Common myeloid progenitor, CD34-positive (primary cell): ENCODE data around the gene FOXP4.

Experiments
- CTCF ChIA-PET: fragments of 350-600 bp; sonication (Branson Sonifier 250); formaldehyde crosslinking; loops from one replicate; lab custom pipeline; 2021; ENCODE audit warnings: antibody characterized with exemption; lab: Charles Lee
- POLR2A ChIA-PET: fragments of 350-600 bp; sonication (Branson Sonifier 250); formaldehyde crosslinking; loops from one replicate; lab custom pipeline; 2021; ENCODE audit warnings: antibody characterized with exemption; lab: Charles Lee
- DNase-seq, 3 donors: peaks; one replicate each; pipeline versions ENCODE4 v3.0.0 to v3.0.0-alpha.2; 2013
- H3K27ac ChIP-seq, 2 experiments: 1 replicate in 1 of 2; 2 replicates in 1 of 2; pipeline ENCODE4 v1.7.0; 2013; ENCODE audit warnings: inconsistent platforms in 2 of 2, low read length in 2 of 2, mild to moderate bottlenecking in 2 of 2, low read depth in 1 of 2, moderate library complexity in 1 of 2; ENCODE audit not compliant: severe bottlenecking in 2 of 2, insufficient read depth in 1 of 2, poor library complexity in 1 of 2
- H3K27me3 ChIP-seq, 5 experiments: replicated peaks in 2 of 5; 1 replicate in 3 of 5; 2 replicates in 2 of 5; pipeline versions ENCODE4 v1.6.1 to v1.7.0; 2013; ENCODE audit warnings: low read length in 4 of 5, mild to moderate bottlenecking in 2 of 5, moderate library complexity in 2 of 5, inconsistent platforms in 1 of 5; ENCODE audit not compliant: insufficient read depth in 5 of 5, control insufficient read depth in 4 of 5
- H3K36me3 ChIP-seq, 4 experiments: 1 replicate in 2 of 4; 2 replicates in 2 of 4; pipeline versions ENCODE4 v1.6.1 to v1.7.0; 2013; ENCODE audit warnings: low read length in 3 of 4, control low read depth in 1 of 4, mild to moderate bottlenecking in 1 of 4; ENCODE audit not compliant: control insufficient read depth in 4 of 4, insufficient read depth in 4 of 4
- H3K4me1 ChIP-seq, 4 experiments: 1 replicate in 3 of 4; 2 replicates in 1 of 4; pipeline versions ENCODE4 v1.6.1 to v1.7.1; 2013; ENCODE audit warnings: low read length in 3 of 4, mild to moderate bottlenecking in 3 of 4, control low read depth in 1 of 4, inconsistent platforms in 1 of 4, moderate library complexity in 1 of 4; ENCODE audit not compliant: control insufficient read depth in 4 of 4, insufficient read depth in 4 of 4; ENCODE audit errors: control extremely low read depth in 1 of 4
- H3K4me3 ChIP-seq, 7 experiments: 1 replicate in 4 of 7; 2 replicates in 3 of 7; pipeline versions ENCODE4 v1.5.1 to v1.7.0; 2013; ENCODE audit warnings: mild to moderate bottlenecking in 7 of 7, low read length in 6 of 7, moderate library complexity in 6 of 7, inconsistent platforms in 2 of 7, low read depth in 2 of 7, control low read depth in 1 of 7; ENCODE audit not compliant: insufficient read depth in 4 of 7, control insufficient read depth in 1 of 7; ENCODE audit errors: extremely low read depth in 1 of 7
- H3K9me3 ChIP-seq, 5 experiments: 1 replicate in 4 of 5; 2 replicates in 1 of 5; pipeline versions ENCODE4 v1.6.1 to v1.7.1; 2013; ENCODE audit warnings: low read length in 4 of 5, mild to moderate bottlenecking in 2 of 5, inconsistent platforms in 1 of 5, low read depth in 1 of 5, moderate library complexity in 1 of 5; ENCODE audit not compliant: control insufficient read depth in 4 of 5, insufficient read depth in 2 of 5; ENCODE audit errors: control extremely low read depth in 1 of 5
- WGBS: methylation state at CpG from one replicate; pipeline ENCODE4 v1.1.5; 2013; ENCODE audit not compliant: insufficient coverage; 5-methylcytosine and 5-hydroxymethylcytosine counted together

Gene FOXP4

DNA sequence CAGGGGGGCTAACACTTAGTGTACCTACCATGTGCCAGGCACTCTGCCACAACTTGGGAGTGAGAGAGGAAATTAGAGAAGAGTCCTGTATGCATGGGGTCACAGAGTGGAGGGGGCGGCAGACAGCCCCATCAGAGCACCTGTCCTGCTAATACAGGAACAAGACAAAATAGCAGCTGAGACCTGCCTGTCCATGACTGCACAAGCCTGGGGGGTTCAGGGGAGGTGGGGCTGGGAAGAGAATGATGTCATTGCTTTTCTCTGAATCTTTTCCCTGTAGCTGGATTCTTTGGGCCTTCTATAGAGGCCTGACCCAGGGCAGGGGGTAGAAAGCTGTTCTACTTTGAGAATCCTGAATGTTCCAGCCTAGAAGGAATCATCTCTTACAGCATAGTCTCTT, 37.4 kb downstream of the FOXP4 start:
- no peak for DNase-seq
- ChIA-PET CTCF (interaction anchor here (0.8 to 1.9 kb wide), 2 partner anchors 11 to 20 kb away, joined by 3 to 7 read pairs; no protein-coding TSS in a partner anchor), POLR2A (no interaction called here)
- H3K9me3 ChIP-seq = no peaks in the 10 kb centered on the region
- H3K27me3 ChIP-seq = no peaks in the 10 kb centered on the region
- H3K36me3 ChIP-seq = peaks cover 0 to 7% (median 2%) of the 10 kb centered on the region in 4 experiments
- H3K4me3 ChIP-seq = no peak overlapping the region
- 100% methylated on average over 1 of the region's 1 CpG for WGBS
- no peaks in the 10 kb centered on the region for H3K4me1 ChIP-seq
- H3K27ac ChIP-seq = no peak overlapping the region

DNA sequence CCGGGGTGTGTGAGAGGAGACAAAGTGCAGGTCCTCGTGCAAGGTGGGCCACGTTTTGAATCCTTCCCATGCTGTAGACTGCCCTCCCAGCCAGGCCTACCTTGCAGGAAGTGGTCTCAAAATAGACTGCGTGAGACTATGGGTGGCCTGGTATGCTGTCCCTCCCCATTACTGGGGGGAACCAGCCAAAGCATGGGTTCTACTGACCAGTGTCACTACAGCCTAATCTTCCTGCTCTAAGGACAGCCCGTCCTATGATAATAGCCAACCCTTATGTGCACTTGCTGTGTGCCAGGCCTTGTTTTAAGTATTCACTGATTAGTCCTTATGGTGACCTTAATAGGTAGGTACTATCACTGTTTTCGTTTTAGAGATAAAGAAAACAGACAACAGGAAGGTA, 38.0 kb downstream of the FOXP4 start:
- Histone ChIP-seq H3K9me3 (no peaks in the 10 kb centered on the region), H3K27me3 (no peaks in the 10 kb centered on the region), H3K36me3 (peaks cover 0 to 9% (median 3%) of the 10 kb centered on the region in 4 experiments), H3K27ac (no peak overlapping the region), H3K4me3 (no peak overlapping the region), H3K4me1 (no peaks in the 10 kb centered on the region)
- CTCF ChIA-PET = interaction anchor here (1.9 to 2.1 kb wide), 2 partner anchors 10 to 216 kb away, joined by 7 to 8 read pairs; no protein-coding TSS in a partner anchor
- POLR2A ChIA-PET = interaction anchor here (0.6 kb wide), 1 partner anchor 100 kb away, joined by 3 read pairs; no protein-coding TSS in a partner anchor
- DNase-seq = no peak
- WGBS = 97% methylated on average over 5 of the region's 6 CpGs

DNA sequence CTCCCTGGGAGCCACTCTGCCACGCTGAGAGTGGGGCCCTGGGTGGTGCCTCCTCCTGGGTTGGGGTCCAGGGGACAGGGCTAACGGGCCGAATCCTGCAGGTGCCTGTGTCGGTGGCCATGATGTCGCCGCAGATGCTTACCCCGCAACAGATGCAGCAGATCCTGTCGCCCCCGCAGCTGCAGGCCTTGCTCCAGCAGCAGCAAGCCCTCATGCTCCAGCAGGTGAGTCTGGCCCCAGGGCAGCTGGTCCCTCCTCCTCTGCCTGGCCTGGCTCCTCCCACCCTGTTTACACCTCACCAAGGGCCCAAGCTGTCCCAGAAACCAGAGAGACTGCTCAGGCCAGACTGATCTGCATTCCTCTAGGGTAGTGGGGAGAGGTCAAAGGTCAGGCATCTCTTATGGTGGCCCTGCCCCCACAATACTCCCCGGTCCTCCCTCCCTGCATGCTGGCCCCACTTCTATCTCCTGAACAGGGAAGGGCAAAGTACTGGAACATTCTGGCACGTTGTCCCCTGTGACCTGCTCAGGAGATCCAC, 38.6 kb downstream of the FOXP4 start:
- no peak for DNase-seq
- Histone ChIP-seq H3K4me1 (no peaks in the 10 kb centered on the region), H3K36me3 (peaks cover 0 to 11% (median 2%) of the 10 kb centered on the region in 4 experiments), H3K9me3 (no peaks in the 10 kb centered on the region), H3K4me3 (no peak overlapping the region), H3K27ac (no peak overlapping the region), H3K27me3 (no peaks in the 10 kb centered on the region)
- ChIA-PET POLR2A (interaction anchor here (0.6 kb wide), 1 partner anchor 100 kb away, joined by 3 read pairs; no protein-coding TSS in a partner anchor), CTCF (interaction anchor here (1.1 to 2.1 kb wide), 3 partner anchors 11 to 217 kb away, joined by 3 to 8 read pairs (median 4); no protein-coding TSS in a partner anchor)
- WGBS = 91% methylated on average over 11 of the region's 11 CpGs

DNA sequence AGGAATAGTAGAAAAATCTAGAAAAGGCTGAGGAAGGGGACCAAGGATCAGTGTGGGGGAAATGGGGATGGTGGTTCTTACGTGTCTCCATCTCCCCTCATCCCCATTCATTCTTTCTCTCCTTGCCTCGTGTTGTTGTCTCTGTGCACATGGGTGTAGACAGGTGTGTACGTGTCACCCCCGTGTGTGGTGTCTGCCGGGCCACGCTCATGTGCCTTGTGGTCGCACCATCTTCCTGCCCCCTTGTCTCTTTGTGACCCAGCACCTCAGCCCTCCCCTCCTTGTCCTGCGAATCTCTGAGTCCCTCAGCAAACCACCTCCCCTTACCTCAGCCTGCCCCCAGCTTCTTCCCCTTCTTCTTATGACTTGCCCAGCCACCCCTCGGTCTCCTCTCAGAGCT, 39.4 kb downstream of the FOXP4 start:
- no peak for DNase-seq
- no peak overlapping the region for H3K27ac ChIP-seq
- CTCF ChIA-PET = interaction anchor here (1.1 to 2.1 kb wide), 4 partner anchors 11 to 217 kb away, joined by 3 to 8 read pairs (median 4); no protein-coding TSS in a partner anchor
- POLR2A ChIA-PET = no interaction called here
- H3K4me1 ChIP-seq = no peaks in the 10 kb centered on the region
- no peak overlapping the region for H3K4me3 ChIP-seq
- peaks cover 0 to 11% (median 2%) of the 10 kb centered on the region in 4 experiments for H3K36me3 ChIP-seq
- no peaks in the 10 kb centered on the region for H3K9me3 ChIP-seq
- WGBS = 91% methylated on average over 6 of the region's 9 CpGs
- no peaks in the 10 kb centered on the region for H3K27me3 ChIP-seq

DNA sequence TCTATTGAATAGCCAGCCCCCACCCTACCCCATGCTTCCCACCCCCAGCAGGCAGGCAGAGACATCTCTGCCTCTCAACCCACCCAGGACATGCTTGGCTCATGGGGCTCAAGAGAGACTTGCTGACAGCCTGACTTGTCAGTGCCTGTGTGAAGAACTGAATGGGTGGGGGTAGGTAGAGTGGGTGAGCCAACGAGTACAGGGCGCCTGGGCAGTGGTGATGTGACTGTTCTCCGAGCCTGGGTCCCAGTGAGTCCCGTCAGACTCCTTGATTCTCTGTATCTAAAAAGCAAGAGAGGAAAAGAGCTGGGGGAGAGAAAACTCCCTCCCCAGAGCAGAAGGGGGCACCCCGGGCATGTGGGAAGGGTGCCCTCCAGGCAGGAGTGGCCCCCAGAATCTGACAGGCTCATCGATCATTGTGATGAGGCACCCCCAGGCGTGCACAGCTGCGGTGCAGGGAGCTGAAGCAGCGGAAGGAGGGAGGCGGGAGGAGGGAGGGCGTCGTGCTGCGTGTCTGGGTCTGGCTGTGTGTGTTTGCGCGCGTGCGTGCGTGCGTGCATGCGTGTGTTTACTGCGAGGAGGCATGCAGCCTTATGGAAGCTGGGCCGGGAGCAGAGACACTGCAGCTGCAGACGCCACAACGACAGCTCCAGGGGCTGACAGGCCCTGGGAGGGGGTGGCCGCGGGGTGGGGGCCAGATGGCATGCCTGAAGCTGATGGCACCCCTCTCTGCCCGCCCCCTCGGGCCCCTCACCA, 40.2 kb downstream of the FOXP4 start:
- 98% methylated on average over 23 of the region's 28 CpGs for WGBS
- ChIA-PET CTCF (interaction anchor here (1.4 to 2.8 kb wide), 4 partner anchors 16 to 219 kb away, joined by 4 to 15 read pairs (median 6); no protein-coding TSS in a partner anchor), POLR2A (no interaction called here)
- Histone ChIP-seq H3K4me3 (no peak overlapping the region), H3K36me3 (peaks cover 0 to 9% (median 2%) of the 10 kb centered on the region in 4 experiments), H3K4me1 (no peaks in the 10 kb centered on the region), H3K27ac (no peak overlapping the region), H3K9me3 (no peaks in the 10 kb centered on the region), H3K27me3 (no peaks in the 10 kb centered on the region)
- DNase-seq = no peak

DNA sequence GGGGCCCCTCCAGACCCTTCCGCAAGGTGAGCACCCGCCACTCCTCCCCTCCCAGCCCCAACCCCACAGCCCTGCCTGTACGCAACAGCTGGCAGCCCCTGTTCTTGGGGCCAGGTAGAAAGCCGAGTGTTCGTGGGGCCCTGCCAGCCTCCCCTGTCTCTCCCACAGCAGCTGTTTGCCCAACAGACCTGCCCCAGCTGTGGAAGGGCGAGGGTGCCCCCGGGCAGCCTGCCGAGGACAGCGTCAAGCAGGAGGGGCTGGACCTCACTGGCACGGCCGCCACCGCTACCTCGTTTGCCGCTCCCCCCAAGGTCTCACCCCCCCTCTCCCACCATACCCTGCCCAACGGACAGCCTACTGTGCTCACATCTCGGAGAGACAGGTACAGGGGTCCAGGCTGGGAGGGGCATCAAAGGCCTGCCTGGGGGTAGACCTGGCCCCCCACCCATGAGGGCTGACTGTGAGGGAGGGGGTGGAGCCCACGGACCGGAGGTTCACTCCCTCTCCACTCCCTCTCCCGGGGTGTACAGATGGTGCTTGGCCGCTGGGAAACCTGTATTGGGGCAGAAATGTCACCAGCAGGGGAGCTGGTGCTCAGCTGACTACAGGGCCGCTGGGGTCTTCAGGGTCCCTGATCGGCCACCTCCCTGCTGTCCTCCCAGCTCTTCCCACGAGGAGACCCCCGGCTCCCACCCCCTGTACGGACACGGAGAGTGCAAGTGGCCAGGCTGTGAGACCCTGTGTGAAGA, 41.1 kb downstream of the FOXP4 start:
- WGBS = 97% methylated on average over 17 of the region's 26 CpGs
- POLR2A ChIA-PET = interaction anchor here (0.6 kb wide), 1 partner anchor 138 kb away, joined by 6 read pairs; no protein-coding TSS in a partner anchor
- no peak for DNase-seq
- Histone ChIP-seq H3K4me3 (no peak overlapping the region), H3K4me1 (no peaks in the 10 kb centered on the region), H3K36me3 (peaks cover 0 to 6% (median 2%) of the 10 kb centered on the region in 4 experiments), H3K9me3 (no peaks in the 10 kb centered on the region), H3K27ac (no peak overlapping the region), H3K27me3 (no peaks in the 10 kb centered on the region)
- CTCF ChIA-PET = interaction anchor here (0.6 to 2.8 kb wide), 4 partner anchors 15 to 219 kb away, joined by 3 to 18 read pairs (median 10); no protein-coding TSS in a partner anchor
